Aorta (tissue), 5 donors: ENCODE measurements around the gene RAP2B. TPM values are rescaled to one million over a fixed set of nuclear protein-coding genes. Genes with fewer than 3 reads are reported as not detected.
A peak's percentile ranks its signal among the peaks of the same experiment; 100 is the strongest.

Source experiments
- ATAC-seq: fragments of 200-7000 bp; cut with Tn5 transposase; one replicate; pipeline ENCODE4 v1.9.1; 2022; ENCODE audit warnings: moderate library complexity; ENCODE audit not compliant: low FRiP score
- DNase-seq, 2 donors: peaks; one replicate each; pipeline ENCODE4 v3.0.0-alpha.2; 2020
- H3K27ac ChIP-seq, 2 donors: one replicate each; pipeline ENCODE4 v1.5.1; 2013; ENCODE audit warnings: low read length in 2 of 2, mild to moderate bottlenecking in 2 of 2, moderate library complexity in 2 of 2, control low read depth in 1 of 2, inconsistent platforms in 1 of 2, low read depth in 1 of 2
- H3K27me3 ChIP-seq, 2 donors: one replicate each; pipeline ENCODE4 v1.6.1; 2013; ENCODE audit warnings: control low read depth in 1 of 2, low read length in 1 of 2, mild to moderate bottlenecking in 1 of 2, moderate library complexity in 1 of 2; ENCODE audit not compliant: insufficient read depth in 2 of 2, control insufficient read depth in 1 of 2
- H3K36me3 ChIP-seq, 2 donors: one replicate each; pipeline ENCODE4 v1.6.1; 2013; ENCODE audit warnings: control low read depth in 1 of 2, low read length in 1 of 2, mild to moderate bottlenecking in 1 of 2; ENCODE audit not compliant: insufficient read depth in 2 of 2, control insufficient read depth in 1 of 2
- H3K4me1 ChIP-seq, 2 donors: one replicate each; pipeline ENCODE4 v1.6.1; 2013; ENCODE audit warnings: low read length in 2 of 2, control low read depth in 1 of 2, mild to moderate bottlenecking in 1 of 2, moderate library complexity in 1 of 2; ENCODE audit not compliant: insufficient read depth in 2 of 2, control insufficient read depth in 1 of 2
- H3K4me3 ChIP-seq, 2 donors: one replicate each; pipeline ENCODE4 v1.5.1; 2013; ENCODE audit warnings: low read length in 2 of 2, control low read depth in 1 of 2, mild to moderate bottlenecking in 1 of 2
- H3K9me3 ChIP-seq: one replicate; pipeline ENCODE4 v1.6.1; 2013; ENCODE audit warnings: mild to moderate bottlenecking, low read length; ENCODE audit not compliant: control insufficient read depth
- WGBS, 2 donors: extraction: QIAGEN DNeasy Blood & Tissue Kit; methylation state at CpG; one replicate each; pipeline ENCODE4 v1.1.7; 2013; 5-methylcytosine and 5-hydroxymethylcytosine counted together
- intact Hi-C, 2 donors: fragments of 100-400 bp; cut with DNase I; formaldehyde crosslinking; loops; one replicate each; pipeline versions ENCODE4 v1.14.2 to v1.15.0; 2022
- polyA plus RNA-seq, 2 donors: library from polyadenylated mRNA; stranded (reverse); fragments of 200-250 nt; gene quantifications; one replicate each; pipeline ENCODE4 v1.2.3, GENCODE V29; 2013
- total RNA-seq, 2 donors: library from RNA; stranded (reverse); fragmentation: NEBNext Ultra II Directional; extraction: Animal tissue kit (Norgen Biotek cat#: 25700); gene quantifications; one replicate each; pipeline ENCODE4 v1.2.1, GENCODE V29; 2021
- donor health status: healthy with polysubstance abuse.
- donor health status: Bipolar disorder and iron deficiency.
- donor health status: DM: no; HTN: no; CAD: no.
- donor health status: DM: no; HTN: no; CAD: no.
- donor health status: DM: yes; HTN: yes; CAD: no.

The RAP2B gene
- total and polyA plus RNA-seq, 4 donors = 2.4 to 20.7 (median 7.7) TPM

- 81 to 85% methylated on average over 5 of the region's 5 CpGs for WGBS, 2 donors
- Histone ChIP-seq H3K36me3 (no peaks in the 10 kb centered on the region), H3K4me3 (no peak overlapping the region), H3K4me1 (no peaks in the 10 kb centered on the region), H3K27ac (no peak overlapping the region), H3K27me3 (no peaks in the 10 kb centered on the region), H3K9me3 (no peaks in the 10 kb centered on the region)
- DNase-seq (no peak), ATAC-seq (no peak)
- intact Hi-C loops = no loop called here
Measured at GRCh38 chr3:153195349-153195879, 33.4 kb downstream of the RAP2B start.

- intact Hi-C loops = no loop called here
- Histone ChIP-seq H3K4me1 (no peaks in the 10 kb centered on the region), H3K27ac (no peak overlapping the region), H3K9me3 (no peaks in the 10 kb centered on the region), H3K4me3 (no peak overlapping the region), H3K36me3 (no peaks in the 10 kb centered on the region), H3K27me3 (no peaks in the 10 kb centered on the region)
- 62 to 69% methylated on average over 8 of the region's 8 CpGs for WGBS, 2 donors
- DNase-seq (peak in 1 of 2 donors; percentile 66), ATAC-seq (no peak)
Measured at GRCh38 chr3:153209596-153209995, 47.6 kb downstream of the RAP2B start.

GRCh38 chr3:153210146-153210545 is 48.1 kb downstream of the RAP2B start:
- 48 to 68% methylated on average over 3 of the region's 3 CpGs for WGBS, 2 donors
- intact Hi-C loops = no loop called here
- ATAC-seq = no peak

GRCh38 chr3:153210660-153211059 is 48.6 kb downstream of the RAP2B start:
- Histone ChIP-seq H3K27ac (no peak overlapping the region), H3K4me1 (no peaks in the 10 kb centered on the region), H3K36me3 (no peaks in the 10 kb centered on the region), H3K4me3 (no peak overlapping the region), H3K27me3 (no peaks in the 10 kb centered on the region), H3K9me3 (no peaks in the 10 kb centered on the region)
- DNase-seq (no peak), ATAC-seq (no peak)
- 97 to 98% methylated on average over 1 of the region's 1 CpG for WGBS, 2 donors
- intact Hi-C loops = no loop called here

More at GRCh38 chr3:153210146-153210545, 48.1 kb downstream of the RAP2B start:
- H3K27me3 ChIP-seq = no peaks in the 10 kb centered on the region
- H3K4me3 ChIP-seq = no peak overlapping the region
- no peak for DNase-seq
- no peak overlapping the region for H3K27ac ChIP-seq
- H3K36me3 ChIP-seq = no peaks in the 10 kb centered on the region
- no peaks in the 10 kb centered on the region for H3K9me3 ChIP-seq
- H3K4me1 ChIP-seq = no peaks in the 10 kb centered on the region

GRCh38 chr3:153215497-153215896 is 53.5 kb downstream of the RAP2B start:
- H3K4me1 ChIP-seq = peaks cover 0 to 3% of the 10 kb centered on the region in 2 donors
- 7 to 11% methylated on average over 1 of the region's 1 CpG for WGBS, 2 donors
- no peak for ATAC-seq
- no peak overlapping the region for H3K27ac ChIP-seq
- no peaks in the 10 kb centered on the region for H3K27me3 ChIP-seq
- H3K9me3 ChIP-seq = no peaks in the 10 kb centered on the region
- H3K4me3 ChIP-seq = no peak overlapping the region
- DNase-seq = no peak
- intact Hi-C loops = no loop called here
- H3K36me3 ChIP-seq = no peaks in the 10 kb centered on the region

- DNase-seq (no peak), ATAC-seq (no peak)
- Histone ChIP-seq H3K27me3 (no peaks in the 10 kb centered on the region), H3K4me3 (no peak overlapping the region), H3K9me3 (no peaks in the 10 kb centered on the region), H3K36me3 (no peaks in the 10 kb centered on the region), H3K27ac (no peak overlapping the region), H3K4me1 (peaks cover 0 to 3% of the 10 kb centered on the region in 2 donors)
- 2 to 6% methylated on average over 5 of the region's 5 CpGs for WGBS, 2 donors
- intact Hi-C loops = no loop called here
Measured at GRCh38 chr3:153215966-153216365, 53.9 kb downstream of the RAP2B start.

- DNase-seq (no peak), ATAC-seq (no peak)
- intact Hi-C loops = no loop called here
- H3K4me1 ChIP-seq = peaks cover 0 to 3% of the 10 kb centered on the region in 2 donors
- no peak overlapping the region for H3K4me3 ChIP-seq
- H3K27ac ChIP-seq = no peak overlapping the region
- H3K36me3 ChIP-seq = no peaks in the 10 kb centered on the region
- no peaks in the 10 kb centered on the region for H3K27me3 ChIP-seq
- H3K9me3 ChIP-seq = no peaks in the 10 kb centered on the region
- 90 to 93% methylated on average over 2 of the region's 2 CpGs for WGBS, 2 donors
Measured at GRCh38 chr3:153216928-153217327, 54.9 kb downstream of the RAP2B start.

- 86 to 87% methylated on average over 2 of the region's 2 CpGs for WGBS, 2 donors
- H3K9me3 ChIP-seq = no peaks in the 10 kb centered on the region
- H3K36me3 ChIP-seq = no peaks in the 10 kb centered on the region
- H3K27me3 ChIP-seq = no peaks in the 10 kb centered on the region
- H3K4me1 ChIP-seq = peaks cover 0 to 3% of the 10 kb centered on the region in 2 donors
- H3K27ac ChIP-seq = no peak overlapping the region
- intact Hi-C loops = no loop called here
- DNase-seq = no peak
- no peak for ATAC-seq
- no peak overlapping the region for H3K4me3 ChIP-seq
Measured at GRCh38 chr3:153219146-153219545, 57.1 kb downstream of the RAP2B start.
